A673 (cell line): ENCODE results near the gene TMEM248. TPM values are rescaled to one million over a fixed set of nuclear protein-coding genes. Genes with fewer than 3 reads are reported as not detected.
"Not testable (repeated sequence)": the region's sequence is repeated elsewhere in the genome, so short reads cannot be mapped to it uniquely, and the experiment has no call there.

Source experiments
- BruUV-seq: library from RNA; stranded (reverse); fragments of 400-500 nt; replicated peaks from 2 replicates; lab custom pipeline; 2021; lab: Mats Ljungman, UMichigan
- CTCF ChIA-PET: fragments of 300-600 bp; sonication (Branson Sonifier 250); formaldehyde crosslinking; loops from one replicate; lab custom pipeline; 2022; ENCODE audit warnings: antibody characterized with exemption; lab: Charles Lee
- POLR2A ChIA-PET: fragments of 300-600 bp; sonication (Branson Sonifier 250); formaldehyde crosslinking; loops from one replicate; lab custom pipeline; 2022; ENCODE audit warnings: antibody characterized with exemption; ENCODE audit not compliant: low non-redundant PET; lab: Charles Lee
- DNase-seq: peaks from one replicate; pipeline ENCODE4 v3.0.0-alpha.2; 2015; ENCODE audit warnings: low spot score
- H3K27ac ChIP-seq: fragments of 200-600 bp; sonication (generic); 2 replicates; pipeline ENCODE4 v1.5.1; 2016; ENCODE audit warnings: mixed run types, low read depth, mild to moderate bottlenecking, mixed read lengths, antibody characterized with exemption, low read length; ENCODE audit not compliant: poor library complexity, severe bottlenecking
- H3K27me3 ChIP-seq: fragments of 200-600 bp; sonication (generic); replicated peaks from 2 replicates; pipeline ENCODE4 v1.6.1; 2017; ENCODE audit warnings: mixed run types, low read depth, mild to moderate bottlenecking, mixed read lengths, antibody characterized with exemption, low read length; ENCODE audit not compliant: insufficient read depth, poor library complexity
- H3K36me3 ChIP-seq: fragments of 200-600 bp; sonication (generic); 2 replicates; pipeline ENCODE4 v1.6.1; 2016; ENCODE audit warnings: mixed run types, mild to moderate bottlenecking, mixed read lengths, antibody characterized with exemption, low read length; ENCODE audit not compliant: insufficient read depth, poor library complexity, severe bottlenecking
- H3K4me1 ChIP-seq: fragments of 200-600 bp; sonication (generic); 2 replicates; pipeline ENCODE4 v1.6.1; 2017; ENCODE audit warnings: mixed run types, mild to moderate bottlenecking, mixed read lengths, antibody characterized with exemption, low read length; ENCODE audit not compliant: insufficient read depth, poor library complexity, severe bottlenecking
- H3K4me3 ChIP-seq: fragments of 200-600 bp; sonication (generic); 2 replicates; pipeline ENCODE4 v1.5.1; 2016; ENCODE audit warnings: low read depth, mixed run types, mild to moderate bottlenecking, mixed read lengths, low read length; ENCODE audit not compliant: poor library complexity, severe bottlenecking
- H3K9me3 ChIP-seq: fragments of 200-600 bp; sonication (generic); 2 replicates; pipeline ENCODE4 v1.6.1; 2016; ENCODE audit warnings: mixed run types, low read depth, mild to moderate bottlenecking, mixed read lengths, antibody characterized with exemption, low read length; ENCODE audit not compliant: poor library complexity, severe bottlenecking
- CTCF ChIP-seq: fragments of 300-800, 200-600 bp; sonication (generic); conservative IDR thresholded peaks from 2 replicates; pipeline ENCODE4 v1.5.1; 2017; ENCODE audit warnings: low read depth, mild to moderate bottlenecking, antibody characterized with exemption, low read length, moderate library complexity, mixed read lengths
- EZH2 ChIP-seq: fragments of 200-600 bp; sonication (generic); IDR thresholded peaks from 2 replicates; pipeline ENCODE4 v1.6.1; 2017; ENCODE audit warnings: borderline replicate concordance, low read depth, mild to moderate bottlenecking, mixed read lengths, antibody characterized with exemption, low read length; ENCODE audit not compliant: poor library complexity, severe bottlenecking
- intact Hi-C: fragments of 100-400 bp; cut with micrococcal nuclease; formaldehyde crosslinking; loops from one replicate; pipeline ENCODE4 v1.10.0; 2022; ENCODE audit not compliant: unreplicated experiment
- total RNA-seq: library from RNA; stranded (reverse); gene quantifications from 2 replicates; pipeline ENCODE4 v1.2.3, GENCODE V29; 2021

TMEM248 gene
- total RNA-seq, 1 experiment from 2014 or later, result 77.0 TPM

GRCh38 chr7:66905689-66906088, 15.3 kb upstream of the TMEM248 start:
- CTCF ChIA-PET, result interaction anchor here (0.6 to 0.9 kb wide), 2 partner anchors 11 to 26 kb away, joined by 3 to 9 read pairs; no protein-coding TSS in a partner anchor
- TF ChIP-seq CTCF (peak; percentile 35), EZH2 (no peak)
- no peak overlapping the region for H3K27ac ChIP-seq
- DNase-seq, result peak; percentile 17
- no peak overlapping the region for H3K4me3 ChIP-seq
- intact Hi-C loops, result no loop called here
- no TSS peak for BruUV-seq
- no peaks in the 10 kb centered on the region for H3K9me3 ChIP-seq
- no peaks in the 10 kb centered on the region for H3K4me1 ChIP-seq
- no peaks in the 10 kb centered on the region for H3K27me3 ChIP-seq
- POLR2A ChIA-PET, result no interaction called here
- no peaks in the 10 kb centered on the region for H3K36me3 ChIP-seq

GRCh38 chr7:66907731-66908130, 13.3 kb upstream of the TMEM248 start:
- no peaks in the 10 kb centered on the region for H3K27me3 ChIP-seq
- no peak for DNase-seq
- no peaks in the 10 kb centered on the region for H3K4me1 ChIP-seq

GRCh38 chr7:66908598-66908997, 12.4 kb upstream of the TMEM248 start:
- H3K27me3 ChIP-seq, CTCF ChIA-PET, DNase-seq, H3K36me3 ChIP-seq, BruUV-seq, H3K4me3 ChIP-seq, H3K27ac ChIP-seq, H3K9me3 ChIP-seq, POLR2A ChIA-PET, H3K4me1 ChIP-seq, intact Hi-C loops: not testable (repeated sequence)

More at GRCh38 chr7:66907731-66908130, 13.3 kb upstream of the TMEM248 start:
- TF ChIP-seq EZH2, result no peak
- TF ChIP-seq CTCF, result no peak
- ChIA-PET POLR2A (no interaction called here), CTCF (no interaction called here)
- Histone ChIP-seq H3K36me3 (no peaks in the 10 kb centered on the region), H3K27ac (no peak overlapping the region), H3K4me3 (no peak overlapping the region), H3K9me3 (no peaks in the 10 kb centered on the region)
- intact Hi-C loops, result no loop called here
- BruUV-seq, result no TSS peak

GRCh38 chr7:66910789-66911188, 10.2 kb upstream of the TMEM248 start:
- Histone ChIP-seq H3K9me3 (no peaks in the 10 kb centered on the region), H3K27ac (no peak overlapping the region), H3K27me3 (no peaks in the 10 kb centered on the region), H3K4me3 (no peak overlapping the region), H3K4me1 (no peaks in the 10 kb centered on the region), H3K36me3 (no peaks in the 10 kb centered on the region)
- TF ChIP-seq EZH2 (no peak), CTCF (no peak)
- POLR2A ChIA-PET, result no interaction called here
- DNase-seq, result no peak
- BruUV-seq, result no TSS peak
- CTCF ChIA-PET, result no interaction called here
- intact Hi-C loops, result no loop called here

- H3K4me1 ChIP-seq, intact Hi-C loops, POLR2A ChIA-PET, H3K9me3 ChIP-seq, H3K27me3 ChIP-seq, H3K36me3 ChIP-seq, DNase-seq, CTCF ChIA-PET, BruUV-seq, H3K27ac ChIP-seq, H3K4me3 ChIP-seq: not testable (repeated sequence)
Measured at GRCh38 chr7:66911191-66911590, 9.8 kb upstream of the TMEM248 start.
